M059J (cell line): ENCODE data around the gene SYPL2. TPM values are rescaled to one million over a fixed set of nuclear protein-coding genes. Genes with fewer than 3 reads are reported as not detected.
"Not testable (repeated sequence)": the region's sequence is repeated elsewhere in the genome, so short reads cannot be mapped to it uniquely, and the experiment has no call there.

Source experiments
- DNase-seq: peaks from one replicate; pipeline ENCODE4 v3.0.0-alpha.2; 2012; ENCODE audit warnings: low read depth
- total RNA-seq: library from RNA; depleted of rRNA; stranded (reverse); fragments of >200 nt; shearing (Covaris generic); gene quantifications from 2 replicates; pipeline ENCODE4 v1.2.3, GENCODE V29; 2014; rRNA removed

The SYPL2 gene
- 0.05 TPM in 1 of 2 replicates, not detected in the other for total RNA-seq

DNA sequence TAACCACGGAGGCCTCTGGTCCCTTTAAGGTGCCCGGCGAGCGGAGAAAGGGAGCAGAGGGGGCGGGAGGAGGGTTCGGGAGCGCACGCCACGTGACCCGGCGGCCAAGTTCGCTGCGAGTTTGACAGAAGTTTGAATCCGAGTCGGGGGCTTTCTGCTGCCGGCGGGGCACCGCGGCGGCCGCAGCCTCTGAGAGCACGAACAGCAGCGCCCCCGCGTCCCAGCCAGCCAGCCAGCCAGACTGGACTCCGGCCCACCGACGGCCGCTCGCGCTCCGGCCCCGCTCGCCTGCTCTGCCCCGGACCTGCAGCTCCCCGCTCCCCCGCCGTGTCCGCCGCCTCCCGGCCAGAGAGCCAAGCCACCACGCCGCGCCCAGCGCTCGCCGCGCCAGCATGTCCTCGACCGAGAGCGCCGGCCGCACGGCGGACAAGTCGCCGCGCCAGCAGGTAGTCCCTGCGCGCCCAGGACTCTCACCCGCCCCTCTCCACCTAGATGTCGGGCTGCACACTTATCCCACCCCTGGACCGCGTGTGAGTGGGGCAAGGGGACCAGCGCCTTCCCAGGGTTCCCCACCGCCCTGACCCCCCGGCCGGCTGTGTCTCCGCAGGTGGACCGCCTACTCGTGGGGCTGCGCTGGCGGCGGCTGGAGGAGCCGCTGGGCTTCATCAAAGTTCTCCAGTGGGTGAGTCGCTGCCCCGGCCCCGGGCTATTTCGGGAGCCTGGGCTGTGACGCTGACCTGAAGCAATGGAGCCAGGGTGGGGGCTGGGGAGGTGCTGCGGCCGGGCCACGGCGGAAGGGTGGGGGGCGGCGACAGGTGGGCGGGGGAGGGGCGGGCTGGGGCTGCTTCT lies at the start of gene SYPL2:
Gene SYPL2, plus strand, starts transcription at position 95 of the 849 bp plus-strand sequence. Its CDS starts 298 bp downstream, at position 393.
- no peak for DNase-seq

- no peak for DNase-seq
These were observed 42.8 kb upstream of the SYPL2 start for GRCh38 chr1:109423498-109423897.

DNA sequence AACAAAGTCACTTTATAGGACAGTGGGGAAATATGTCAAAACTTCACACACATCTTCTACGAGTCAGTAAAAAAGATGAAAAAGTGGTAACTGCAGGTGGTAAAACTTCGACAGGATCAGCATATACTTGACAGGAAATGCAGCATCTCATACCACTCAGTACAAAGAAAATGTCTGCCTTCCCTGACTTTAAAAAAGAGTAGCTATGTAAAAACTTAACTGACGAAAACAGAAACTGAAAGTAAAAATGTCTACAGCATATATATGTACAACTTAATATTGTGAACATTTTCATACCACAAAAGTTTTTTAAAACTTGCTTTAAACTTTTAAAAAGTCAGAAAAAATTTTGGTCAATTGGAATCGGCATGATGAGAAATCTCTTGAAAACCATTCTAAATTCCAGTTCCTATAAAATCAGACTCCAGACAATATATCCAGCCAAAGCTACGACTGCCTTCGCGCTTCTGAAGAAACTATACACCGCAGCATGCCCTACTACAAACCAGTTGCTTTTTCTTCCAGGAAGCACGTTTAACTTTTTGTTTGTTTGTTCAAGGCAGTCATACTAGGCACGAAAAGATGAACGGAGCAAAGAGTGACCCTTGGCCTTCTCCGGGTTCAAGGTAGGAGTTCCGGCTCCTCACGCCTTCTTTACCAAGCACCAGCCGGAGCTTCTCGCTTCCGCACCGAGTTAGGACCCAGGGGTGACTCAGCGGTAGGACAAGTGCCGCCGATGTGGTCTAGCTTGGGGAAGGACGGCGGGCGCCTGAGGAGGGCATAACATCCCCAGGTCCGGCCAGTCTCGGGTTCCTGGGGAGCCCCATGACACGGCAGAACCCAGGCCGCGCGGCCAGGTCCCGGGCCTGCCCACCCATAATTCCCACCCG lies 40.7 kb upstream of the SYPL2 start:
- peak; percentile 82 for DNase-seq

GRCh38 chr1:109426281-109427170 lies 39.8 kb upstream of the SYPL2 start, which contains the start of gene PSMA5:
TSS of gene PSMA5 (minus strand) at chr1:109426448. CDS start at chr1:109426330, 118 bp downstream.
- DNase-seq = peak; percentile 100

GRCh38 chr1:109427171-109427467 lies 39.2 kb upstream of the SYPL2 start:
- DNase-seq = peak; percentile 10

- DNase-seq = no peak
These were observed 34.0 kb upstream of the SYPL2 start for GRCh38 chr1:109432336-109432735.

DNA sequence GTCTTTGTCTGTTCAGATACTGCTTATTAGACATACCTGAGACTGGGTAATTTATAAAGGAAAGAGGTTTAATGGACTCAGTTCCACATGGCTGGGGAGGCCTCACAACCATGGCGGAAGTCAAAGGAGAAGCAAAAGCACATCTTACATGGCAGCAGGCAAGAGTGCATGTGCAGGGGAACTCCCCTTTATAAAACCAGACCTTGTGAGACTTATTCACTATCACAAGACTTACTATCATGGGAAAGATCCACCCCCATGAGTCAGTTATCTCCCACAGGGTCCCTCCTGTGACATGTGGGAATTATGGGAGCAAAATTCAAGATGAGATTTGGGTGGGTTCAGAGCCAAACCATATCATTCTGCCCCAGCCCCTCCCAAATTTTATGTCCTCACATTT lies 33.0 kb upstream of the SYPL2 start:
- no peak for DNase-seq

- DNase-seq = no peak
These were observed 31.9 kb upstream of the SYPL2 start for GRCh38 chr1:109434484-109434883.

- peak; percentile 93 for DNase-seq
These were observed 27.5 kb upstream of the SYPL2 start for GRCh38 chr1:109438798-109439297.

GRCh38 chr1:109441069-109441468 lies 25.3 kb upstream of the SYPL2 start:
- no peak for DNase-seq

GRCh38 chr1:109443476-109443875 lies 22.9 kb upstream of the SYPL2 start:
- no peak for DNase-seq

- DNase-seq = no peak
These were observed 22.0 kb upstream of the SYPL2 start for GRCh38 chr1:109444346-109444745.

DNA sequence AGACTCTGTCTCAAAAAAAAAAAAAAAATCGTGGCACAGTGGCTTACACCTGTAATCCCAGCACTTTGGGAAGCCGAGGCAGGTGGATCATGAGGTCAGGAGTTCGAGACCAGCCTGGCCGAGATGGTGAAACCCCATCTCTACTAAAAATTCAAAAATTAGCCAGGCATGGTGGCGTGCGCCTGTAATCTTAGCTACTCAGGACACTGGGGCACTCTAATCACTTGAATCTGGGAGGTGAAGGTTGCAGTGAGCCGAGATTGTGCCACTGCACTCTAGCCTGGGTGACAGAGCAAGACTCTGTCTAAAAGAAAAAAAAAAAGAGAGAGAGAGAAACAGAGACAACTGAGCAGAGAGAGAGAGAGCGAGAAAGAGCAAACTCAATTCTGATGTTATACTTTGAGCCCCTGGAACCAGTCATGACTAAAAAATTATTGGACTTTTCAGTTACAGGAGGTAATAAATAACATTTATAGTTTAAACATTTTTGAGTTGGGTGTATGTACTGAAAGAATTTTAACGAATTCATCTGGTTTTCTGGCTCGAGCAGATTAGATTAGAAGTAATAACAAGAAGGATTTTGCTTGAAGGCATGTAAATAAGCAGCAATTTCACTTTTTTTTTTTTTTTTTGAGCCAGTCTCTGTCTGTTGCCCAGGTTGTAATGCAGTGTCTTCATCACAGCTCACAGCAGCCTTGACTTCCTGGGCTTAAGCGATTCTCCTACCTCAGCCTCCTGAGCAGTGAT lies 20.2 kb upstream of the SYPL2 start:
- not testable (repeated sequence) for DNase-seq

DNA sequence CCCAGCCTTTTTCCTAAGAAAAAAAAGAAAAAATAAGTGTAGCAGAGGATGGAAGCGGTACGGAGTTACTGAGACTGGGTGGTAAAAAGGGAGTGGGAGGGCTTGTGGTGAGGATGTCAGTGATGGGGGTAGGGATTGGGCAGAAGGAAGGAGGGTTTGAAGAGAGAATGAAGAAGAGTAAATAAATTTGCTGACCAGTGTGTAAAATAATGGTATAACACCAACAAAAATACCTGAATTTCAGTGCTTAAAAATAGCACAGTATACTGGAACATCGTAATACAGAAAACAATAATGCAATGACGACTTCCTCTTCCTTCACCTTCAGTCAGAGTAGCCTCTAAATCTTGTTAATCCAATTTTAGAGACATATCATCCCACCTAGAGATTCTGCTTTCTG lies 18.8 kb upstream of the SYPL2 start:
- DNase-seq = no peak

DNA sequence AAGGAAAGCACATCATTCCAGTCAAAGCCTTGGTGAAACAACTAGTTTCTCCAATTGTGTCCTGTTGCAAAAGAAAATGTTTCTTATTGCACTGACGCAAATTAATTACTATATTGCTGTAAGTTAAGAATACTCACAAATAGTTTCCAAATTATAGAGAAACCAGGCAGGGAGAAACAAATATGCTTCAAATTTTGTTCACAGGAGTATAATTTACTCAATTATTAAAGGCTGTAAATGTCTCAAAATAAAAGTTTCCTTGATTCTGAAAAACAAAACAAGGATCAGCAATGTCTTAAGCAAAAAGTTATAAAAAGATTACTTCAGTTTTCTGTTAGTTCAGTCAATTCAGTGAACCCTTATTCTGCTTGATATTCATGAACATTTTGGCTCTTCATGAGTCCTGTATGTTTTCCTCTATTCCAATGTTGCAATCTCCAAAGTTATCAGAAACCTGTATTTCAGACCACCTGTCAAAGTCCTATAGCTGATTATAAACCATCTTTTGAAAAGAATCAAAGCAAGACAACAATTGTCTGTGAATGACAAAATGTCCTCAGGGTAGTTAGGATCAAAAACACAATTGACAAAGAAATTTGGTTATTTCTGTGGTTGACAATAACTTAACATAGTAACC lies 11.7 kb upstream of the SYPL2 start:
- DNase-seq = no peak

DNA sequence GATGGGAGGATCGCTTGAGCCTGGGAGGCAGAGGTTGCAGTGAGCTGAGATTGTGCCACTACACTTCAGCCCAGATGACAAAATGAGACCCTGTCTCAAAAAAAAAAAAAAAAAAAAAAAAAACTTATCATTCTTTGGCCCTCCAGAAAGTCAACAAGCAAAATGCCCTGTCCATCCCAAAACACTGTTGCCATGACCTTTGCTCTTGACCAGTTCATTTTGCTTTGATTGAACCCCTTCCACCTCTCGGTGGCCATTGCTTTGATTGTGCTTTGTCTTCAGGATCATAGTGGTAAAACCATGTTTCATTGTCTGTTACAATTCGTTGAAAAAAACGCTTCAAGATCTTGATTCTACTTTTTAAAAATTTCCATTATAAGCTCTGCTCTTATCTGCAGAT lies 8.5 kb upstream of the SYPL2 start:
- DNase-seq = no peak

DNA sequence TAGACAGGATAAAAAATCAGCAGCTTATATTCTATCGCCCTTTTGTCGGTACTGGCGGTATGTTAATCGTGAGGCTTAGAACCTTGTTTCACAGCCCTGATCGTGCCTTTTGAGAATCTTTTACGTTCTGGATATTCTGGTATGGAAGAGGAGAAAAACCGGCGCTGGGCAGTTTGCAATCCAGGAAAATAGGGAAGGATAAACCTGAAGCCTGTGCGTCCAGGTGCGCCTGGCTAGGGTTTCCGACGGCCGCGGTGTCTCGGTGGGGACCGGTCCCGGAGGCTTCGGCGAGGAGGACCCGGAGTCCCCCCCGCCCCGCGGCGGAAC lies 258 bp upstream of the SYPL2 start:
- DNase-seq = no peak

GRCh38 chr1:109467301-109467777 lies 993 bp downstream of the SYPL2 start:
- no peak for DNase-seq

DNA sequence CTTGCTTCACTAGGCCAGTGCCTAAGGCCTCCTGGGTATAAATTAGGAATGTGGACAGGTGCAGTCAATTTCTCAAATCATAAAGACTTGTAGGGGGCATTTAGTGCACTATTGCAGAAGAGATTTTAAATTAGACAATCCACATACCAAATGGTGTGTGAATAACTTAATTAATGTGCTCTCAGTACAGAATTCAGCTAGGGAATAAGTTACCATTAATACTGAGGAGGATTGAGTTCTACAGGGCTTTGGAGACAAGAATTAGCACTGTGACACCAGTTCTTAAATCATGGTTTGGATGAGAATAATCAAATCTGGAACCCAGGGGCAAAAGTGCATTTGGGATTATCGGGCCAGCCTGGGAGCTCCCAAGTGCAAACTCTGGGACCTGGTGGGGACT lies 1.7 kb downstream of the SYPL2 start:
- DNase-seq = no peak

GRCh38 chr1:109468903-109469302 lies 2.6 kb downstream of the SYPL2 start:
- DNase-seq = no peak
